Astrocyte of the cerebellum (primary cell): ENCODE results near the gene DSCAM.

Source experiments
- DNase-seq: peaks from one replicate; pipeline ENCODE4 v3.0.0-alpha.2; 2011; ENCODE audit warnings: low read depth
- H3K4me3 ChIP-seq: 2 replicates; pipeline ENCODE4 v1.5.1; 2011; ENCODE audit warnings: mild to moderate bottlenecking, low read depth, low read length, moderate library complexity
- in situ Hi-C: cut with HindIII; loops from 2 replicates; pipeline ENCODE4 v1.10.0; 2017; ENCODE audit warnings: low sequenced_read_pairs
- TF ChIP-seq, protein P1 (sequence below): IDR thresholded peaks from 2 replicates; pipeline ENCODE4 v1.5.1; 2012; ENCODE audit warnings: low read length, low read depth, moderate library complexity, mild to moderate bottlenecking; ENCODE audit errors: missing control alignments

DSCAM gene

DNA sequence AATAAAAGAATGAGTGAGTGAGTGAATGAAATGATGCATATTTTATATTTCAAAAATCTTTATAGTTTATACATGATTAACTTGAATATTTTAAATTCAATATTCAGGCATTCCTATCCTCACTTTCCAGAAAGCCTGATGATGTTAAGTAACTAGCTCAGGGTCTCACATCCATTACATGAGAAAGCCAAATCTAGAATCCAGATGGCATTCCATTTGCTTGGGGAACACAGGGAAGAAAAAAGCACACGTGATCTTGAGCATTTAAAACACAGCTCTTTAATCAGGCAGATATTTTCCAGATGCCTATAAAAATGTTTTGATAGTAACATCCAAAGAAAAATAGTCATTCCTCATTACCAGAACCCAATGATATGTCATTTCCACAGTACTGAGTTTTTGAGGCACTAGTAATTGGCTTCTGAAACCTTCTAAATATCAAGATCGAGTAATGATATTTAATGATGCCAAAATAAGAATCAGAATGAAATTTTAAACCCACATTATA lies 291.9 kb downstream of the DSCAM start:
- in situ Hi-C loops = no loop called here
- TF ChIP-seq, protein P1, sequence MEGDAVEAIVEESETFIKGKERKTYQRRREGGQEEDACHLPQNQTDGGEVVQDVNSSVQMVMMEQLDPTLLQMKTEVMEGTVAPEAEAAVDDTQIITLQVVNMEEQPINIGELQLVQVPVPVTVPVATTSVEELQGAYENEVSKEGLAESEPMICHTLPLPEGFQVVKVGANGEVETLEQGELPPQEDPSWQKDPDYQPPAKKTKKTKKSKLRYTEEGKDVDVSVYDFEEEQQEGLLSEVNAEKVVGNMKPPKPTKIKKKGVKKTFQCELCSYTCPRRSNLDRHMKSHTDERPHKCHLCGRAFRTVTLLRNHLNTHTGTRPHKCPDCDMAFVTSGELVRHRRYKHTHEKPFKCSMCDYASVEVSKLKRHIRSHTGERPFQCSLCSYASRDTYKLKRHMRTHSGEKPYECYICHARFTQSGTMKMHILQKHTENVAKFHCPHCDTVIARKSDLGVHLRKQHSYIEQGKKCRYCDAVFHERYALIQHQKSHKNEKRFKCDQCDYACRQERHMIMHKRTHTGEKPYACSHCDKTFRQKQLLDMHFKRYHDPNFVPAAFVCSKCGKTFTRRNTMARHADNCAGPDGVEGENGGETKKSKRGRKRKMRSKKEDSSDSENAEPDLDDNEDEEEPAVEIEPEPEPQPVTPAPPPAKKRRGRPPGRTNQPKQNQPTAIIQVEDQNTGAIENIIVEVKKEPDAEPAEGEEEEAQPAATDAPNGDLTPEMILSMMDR = no peak
- no peak overlapping the region for H3K4me3 ChIP-seq
- no peak for DNase-seq

DNA sequence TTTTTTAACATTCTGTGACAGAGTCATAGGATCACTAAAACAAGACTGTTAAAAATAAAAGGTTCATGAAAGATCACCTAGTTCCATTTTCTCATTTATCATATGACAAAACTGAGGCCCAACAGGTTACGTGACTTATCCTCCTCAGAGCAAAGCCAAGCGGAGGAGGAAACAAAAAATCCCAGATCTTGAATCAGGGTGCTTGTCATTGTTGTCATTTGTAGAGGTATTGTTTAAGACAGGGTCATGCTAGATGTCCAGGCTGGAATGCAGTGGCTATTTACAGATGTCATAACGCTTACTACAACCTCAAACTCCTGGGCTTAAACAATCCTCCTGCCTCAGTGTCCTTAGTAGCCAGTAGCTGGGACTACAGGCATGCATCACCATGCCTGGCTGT lies 293.2 kb downstream of the DSCAM start:
- no peak overlapping the region for H3K4me3 ChIP-seq
- DNase-seq = no peak
- TF ChIP-seq, protein P1 = no peak

DNA sequence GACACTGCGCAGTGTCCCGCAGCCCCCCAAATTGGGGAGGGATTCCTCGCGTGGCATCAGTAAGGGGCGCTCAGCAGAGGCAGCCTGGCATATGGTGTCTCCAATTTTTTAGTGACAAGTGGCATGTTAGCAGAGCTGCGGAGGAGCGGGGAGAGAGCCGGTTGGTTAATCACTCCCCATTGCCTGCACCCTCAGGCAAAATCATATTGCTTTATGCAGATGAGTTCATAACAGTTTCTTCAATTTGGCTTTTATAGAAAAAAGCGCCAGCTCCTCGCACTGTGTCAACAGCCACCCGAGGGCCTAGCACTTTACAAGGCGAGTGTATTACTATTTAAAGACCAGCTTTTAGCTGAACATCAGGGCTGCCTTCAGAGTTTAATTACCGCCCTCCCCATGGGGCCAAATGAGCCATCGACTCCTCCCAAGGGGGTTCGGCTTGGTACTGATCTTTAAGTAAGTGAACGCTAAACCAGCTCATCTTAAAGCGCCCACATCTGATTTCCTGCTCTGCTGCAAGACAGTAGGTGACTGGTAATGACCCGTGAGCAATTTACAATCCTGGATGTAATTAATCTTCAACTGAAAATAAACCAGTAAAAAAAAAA lies 298.9 kb downstream of the DSCAM start:
- TF ChIP-seq, protein P1 = no peak
- no peak for DNase-seq
- in situ Hi-C loops = no loop called here
- H3K4me3 ChIP-seq = no peak overlapping the region

More for the DNA sequence above, 293.2 kb downstream of the DSCAM start:
- in situ Hi-C loops = no loop called here

DNA sequence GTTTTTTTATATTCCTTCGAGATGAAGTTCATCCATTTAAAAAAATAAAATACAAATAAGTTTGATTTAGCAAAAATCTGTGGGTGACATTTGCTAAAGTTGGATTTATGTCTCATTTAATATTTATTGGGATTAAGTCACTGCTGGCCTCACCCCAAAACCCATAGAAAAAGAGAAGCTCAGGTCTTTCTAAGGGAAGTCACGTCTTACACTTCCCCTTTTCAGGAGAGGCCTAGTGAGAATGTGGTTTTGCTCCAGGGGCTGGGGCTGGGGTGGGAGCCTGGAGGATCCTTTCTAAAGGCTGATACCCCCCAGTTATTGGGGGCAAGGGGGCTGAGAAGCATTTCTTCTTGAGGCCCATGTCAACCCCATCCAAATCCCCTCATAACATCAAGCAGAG lies 300.3 kb downstream of the DSCAM start:
- no peak for DNase-seq
- TF ChIP-seq, protein P1 = no peak
- no peak overlapping the region for H3K4me3 ChIP-seq
- in situ Hi-C loops = no loop called here

DNA sequence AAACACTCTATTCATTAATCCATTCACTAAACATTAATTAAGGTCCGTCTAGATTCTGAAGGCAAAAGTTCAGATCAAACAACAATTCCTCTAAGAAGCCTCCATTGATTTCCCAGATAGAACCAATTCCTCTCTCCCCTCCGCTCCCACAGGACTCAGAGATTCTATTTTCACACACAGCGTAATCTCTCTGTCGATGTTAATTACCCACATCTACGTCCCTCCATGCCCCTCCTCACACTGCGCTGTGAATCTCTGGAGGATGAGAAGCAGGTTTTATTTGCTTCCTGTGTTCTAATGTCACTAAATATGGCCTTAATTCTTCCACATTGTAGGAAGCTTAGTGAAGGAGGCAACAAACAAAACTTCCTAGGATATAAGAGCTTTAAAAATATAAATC lies 306.7 kb downstream of the DSCAM start:
- no peak for DNase-seq
- H3K4me3 ChIP-seq = no peak overlapping the region
- TF ChIP-seq, protein P1 = no peak
- in situ Hi-C loops = no loop called here

DNA sequence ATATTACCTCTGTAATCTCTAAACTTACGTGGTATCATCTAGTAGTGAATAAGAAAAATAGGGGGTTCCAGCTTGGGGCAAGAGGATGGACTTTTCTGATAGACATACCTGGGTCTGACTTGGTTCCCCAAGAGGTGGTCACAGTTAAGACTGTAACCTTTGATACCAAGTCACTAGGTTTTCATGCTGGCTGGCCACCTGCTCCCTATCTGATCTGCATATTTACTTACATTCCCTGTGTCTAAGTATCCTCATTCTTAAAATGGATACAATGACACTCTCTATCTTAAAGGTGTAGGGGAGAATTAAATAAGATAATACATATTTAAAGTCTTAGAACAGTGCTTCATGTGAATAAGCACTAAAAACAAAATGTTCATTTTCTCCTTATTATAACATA lies 312.1 kb downstream of the DSCAM start:
- H3K4me3 ChIP-seq = no peak overlapping the region
- TF ChIP-seq, protein P1 = no peak
- no peak for DNase-seq
- in situ Hi-C loops = no loop called here
